ENCODE results near the gene CDYL. TPM values are rescaled to one million over a fixed set of nuclear protein-coding genes. Genes with fewer than 3 reads are reported as not detected.

CDYL gene, protein sequence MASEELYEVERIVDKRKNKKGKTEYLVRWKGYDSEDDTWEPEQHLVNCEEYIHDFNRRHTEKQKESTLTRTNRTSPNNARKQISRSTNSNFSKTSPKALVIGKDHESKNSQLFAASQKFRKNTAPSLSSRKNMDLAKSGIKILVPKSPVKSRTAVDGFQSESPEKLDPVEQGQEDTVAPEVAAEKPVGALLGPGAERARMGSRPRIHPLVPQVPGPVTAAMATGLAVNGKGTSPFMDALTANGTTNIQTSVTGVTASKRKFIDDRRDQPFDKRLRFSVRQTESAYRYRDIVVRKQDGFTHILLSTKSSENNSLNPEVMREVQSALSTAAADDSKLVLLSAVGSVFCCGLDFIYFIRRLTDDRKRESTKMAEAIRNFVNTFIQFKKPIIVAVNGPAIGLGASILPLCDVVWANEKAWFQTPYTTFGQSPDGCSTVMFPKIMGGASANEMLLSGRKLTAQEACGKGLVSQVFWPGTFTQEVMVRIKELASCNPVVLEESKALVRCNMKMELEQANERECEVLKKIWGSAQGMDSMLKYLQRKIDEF
- polyA plus RNA-seq (2011; rRNA removed) (21.8 and 26.6 TPM in 2 replicates), polyA minus RNA-seq (2011; rRNA and poly(A)+ RNA removed) (73.7 and 77.5 TPM in 2 replicates)

DNA sequence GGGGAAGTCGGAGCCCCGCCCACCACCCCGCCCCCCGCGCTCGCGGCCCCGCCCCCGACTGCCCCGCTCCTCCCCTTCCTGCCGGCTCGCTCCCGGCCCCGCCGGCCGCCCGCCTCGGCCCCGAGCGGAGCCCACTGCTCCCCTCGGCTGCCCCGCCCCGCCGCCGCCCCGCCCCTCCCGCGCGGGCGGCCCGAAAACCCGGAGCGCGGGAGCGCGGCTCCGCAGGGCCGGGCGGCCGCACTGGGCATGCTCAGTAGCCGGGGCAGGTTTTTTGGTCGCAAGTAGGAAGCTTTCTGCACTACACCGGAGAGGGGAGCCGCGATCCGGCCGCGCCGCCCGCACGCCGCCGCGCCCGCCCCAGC is at the start of gene CDYL:
TSS of gene CDYL (plus strand) at position 274 of the 362 bp plus-strand sequence. CDS start 380 bp downstream, outside the sequence.
- ChIA-PET POLR2A (interaction anchor here (0.6 to 1.0 kb wide), 2 partner anchors 128 to 406 kb away, joined by 3 read pairs; no protein-coding TSS in a partner anchor), CTCF (no interaction called here)
- Histone ChIP-seq H3K27me3 (ENCODE audit: control insufficient read depth, insufficient read depth, low read length) (peaks cover 27% of the 10 kb centered on the region), H3K27ac (ENCODE audit: low read depth, low read length) (peak within 1 kb of the TSS; percentile 31), H3K4me3 (ENCODE audit: low read depth, low read length) (peak within 1 kb of the TSS; percentile 71), H3K9me3 (ENCODE audit: control insufficient read depth, insufficient read depth, low read length) (no peaks in the 10 kb centered on the region; the same call in 1 of the 2 replicates)
- DNase-seq (ENCODE audit: low read depth, low spot score) = peak; percentile 51
- TF ChIP-seq, protein P1, sequence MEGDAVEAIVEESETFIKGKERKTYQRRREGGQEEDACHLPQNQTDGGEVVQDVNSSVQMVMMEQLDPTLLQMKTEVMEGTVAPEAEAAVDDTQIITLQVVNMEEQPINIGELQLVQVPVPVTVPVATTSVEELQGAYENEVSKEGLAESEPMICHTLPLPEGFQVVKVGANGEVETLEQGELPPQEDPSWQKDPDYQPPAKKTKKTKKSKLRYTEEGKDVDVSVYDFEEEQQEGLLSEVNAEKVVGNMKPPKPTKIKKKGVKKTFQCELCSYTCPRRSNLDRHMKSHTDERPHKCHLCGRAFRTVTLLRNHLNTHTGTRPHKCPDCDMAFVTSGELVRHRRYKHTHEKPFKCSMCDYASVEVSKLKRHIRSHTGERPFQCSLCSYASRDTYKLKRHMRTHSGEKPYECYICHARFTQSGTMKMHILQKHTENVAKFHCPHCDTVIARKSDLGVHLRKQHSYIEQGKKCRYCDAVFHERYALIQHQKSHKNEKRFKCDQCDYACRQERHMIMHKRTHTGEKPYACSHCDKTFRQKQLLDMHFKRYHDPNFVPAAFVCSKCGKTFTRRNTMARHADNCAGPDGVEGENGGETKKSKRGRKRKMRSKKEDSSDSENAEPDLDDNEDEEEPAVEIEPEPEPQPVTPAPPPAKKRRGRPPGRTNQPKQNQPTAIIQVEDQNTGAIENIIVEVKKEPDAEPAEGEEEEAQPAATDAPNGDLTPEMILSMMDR (IDR thresholded peaks at IDR 0.05; ENCODE audit: low read depth, low read length) = no peak

GRCh38 chr6:4726645-4727044 is 49.6 kb upstream of the CDYL start:
- Histone ChIP-seq H3K27me3 (ENCODE audit: control insufficient read depth, insufficient read depth, low read length) (peaks cover 16% of the 10 kb centered on the region), H3K4me3 (ENCODE audit: low read depth, low read length) (no peak overlapping the region), H3K9me3 (ENCODE audit: control insufficient read depth, insufficient read depth, low read length) (peaks cover 5% of the 10 kb centered on the region; the same call in 1 of the 2 replicates), H3K27ac (ENCODE audit: low read depth, low read length) (no peak overlapping the region)
- CTCF ChIA-PET = no interaction called here
- TF ChIP-seq, protein P1 (IDR thresholded peaks at IDR 0.05; ENCODE audit: low read depth, low read length) = no peak
- DNase-seq (ENCODE audit: low read depth, low spot score) = no peak
- POLR2A ChIA-PET = no interaction called here

GRCh38 chr6:4727217-4727616 is 49.0 kb upstream of the CDYL start:
- Histone ChIP-seq H3K9me3 (ENCODE audit: control insufficient read depth, insufficient read depth, low read length) (peaks cover 5% of the 10 kb centered on the region; the same call in 1 of the 2 replicates), H3K4me3 (ENCODE audit: low read depth, low read length) (no peak overlapping the region), H3K27ac (ENCODE audit: low read depth, low read length) (no peak overlapping the region), H3K27me3 (ENCODE audit: control insufficient read depth, insufficient read depth, low read length) (peaks cover 16% of the 10 kb centered on the region)
- no peak for DNase-seq (ENCODE audit: low read depth, low spot score)
- TF ChIP-seq, protein P1 (IDR thresholded peaks at IDR 0.05; ENCODE audit: low read depth, low read length) = no peak
- ChIA-PET POLR2A (no interaction called here), CTCF (interaction anchor here (1.1 kb wide), 1 partner anchor 43 kb away, joined by 3 read pairs; no protein-coding TSS in a partner anchor)

GRCh38 chr6:4727671-4728435 is 48.4 kb upstream of the CDYL start:
- Histone ChIP-seq H3K4me3 (ENCODE audit: low read depth, low read length) (no peak overlapping the region), H3K9me3 (ENCODE audit: control insufficient read depth, insufficient read depth, low read length) (peaks cover 5% of the 10 kb centered on the region; the same call in 1 of the 2 replicates), H3K27ac (ENCODE audit: low read depth, low read length) (no peak overlapping the region), H3K27me3 (ENCODE audit: control insufficient read depth, insufficient read depth, low read length) (peaks cover 16% of the 10 kb centered on the region)
- POLR2A ChIA-PET = no interaction called here
- TF ChIP-seq, protein P1 (IDR thresholded peaks at IDR 0.05; ENCODE audit: low read depth, low read length) = no peak
- CTCF ChIA-PET = interaction anchor here (0.7 to 1.1 kb wide), 2 partner anchors 42 to 201 kb away, joined by 3 read pairs; no protein-coding TSS in a partner anchor
- DNase-seq (ENCODE audit: low read depth, low spot score) = no peak

Data from AG04450 (cell line).